ENCODE measurements around the gene PITX3. TPM values are rescaled to one million over a fixed set of nuclear protein-coding genes. Genes with fewer than 3 reads are reported as not detected.

The PITX3 gene
- total and polyA plus RNA-seq, 2 donors: 0.02 to 0.05 TPM

DNA sequence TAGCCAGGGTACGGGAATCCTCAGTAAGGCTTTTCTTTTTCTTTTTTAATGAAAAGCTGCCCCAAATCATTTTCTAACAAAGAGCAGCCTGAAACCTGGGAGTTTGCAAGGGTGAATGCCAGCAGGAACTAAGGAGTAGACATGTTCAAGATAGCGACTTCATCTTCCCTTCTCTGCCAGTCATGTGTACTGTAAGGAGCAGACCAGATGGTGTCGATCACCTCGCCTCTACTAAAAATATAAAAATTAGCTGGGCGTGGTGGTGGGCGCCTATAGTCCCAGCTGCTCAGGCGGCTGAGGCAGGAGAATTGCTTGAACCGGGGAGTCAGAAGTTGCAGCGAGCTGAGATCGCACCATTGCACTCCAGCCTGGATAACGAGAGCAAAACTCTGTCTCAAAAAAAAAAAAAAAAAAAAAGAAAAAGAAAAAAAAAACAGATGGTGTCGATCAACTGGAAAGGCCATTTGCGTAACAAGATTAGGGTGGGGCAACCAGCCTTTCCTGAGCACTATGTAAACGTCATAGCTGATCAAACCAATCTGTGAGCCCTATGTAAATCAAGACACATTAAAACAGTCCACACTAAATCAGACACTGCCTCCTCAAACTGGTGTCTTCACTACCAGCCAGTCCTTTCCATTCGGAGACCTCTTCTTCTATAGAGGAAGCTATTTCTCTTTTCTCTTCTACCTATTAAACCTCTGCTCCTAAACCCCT, 55.3 kb downstream of the PITX3 start:
- no peak overlapping the region for H3K4me3 ChIP-seq (ENCODE audit: low read length in 2 of 2)
- 95% methylated on average over 15 of the region's 15 CpGs for WGBS

DNA sequence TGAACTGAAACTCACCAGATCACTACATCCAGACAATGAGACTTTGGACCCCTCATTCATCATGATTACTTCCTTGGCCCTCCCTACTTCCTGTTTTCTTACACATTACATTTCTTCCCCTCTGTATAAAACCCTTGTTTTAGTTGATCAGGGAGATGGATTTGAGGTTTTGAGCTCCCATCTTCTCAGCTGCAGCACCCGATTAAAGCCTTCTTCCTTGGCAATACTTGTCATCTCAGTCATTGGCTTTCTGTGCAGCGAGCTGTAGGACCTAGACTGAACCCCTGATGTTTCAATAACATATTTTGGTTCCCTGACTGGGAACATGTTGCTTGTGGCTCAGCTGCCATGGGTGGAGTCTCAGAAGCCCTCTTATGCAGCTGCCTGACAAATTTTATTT, 56.0 kb downstream of the PITX3 start:
- no peaks in the 10 kb centered on the region for H3K27me3 ChIP-seq (ENCODE audit: control insufficient read depth in 2 of 2, insufficient read depth in 1 of 2, low read length in 1 of 2)
- H3K27ac ChIP-seq (ENCODE audit: low read depth in 1 of 2, low read length in 1 of 2): no peak overlapping the region
- DNase-seq (ENCODE audit: low read depth in 6 of 9, low spot score in 9 of 9): no peak
- H3K4me1 ChIP-seq (ENCODE audit: control insufficient read depth in 2 of 2, insufficient read depth in 2 of 2, low read length in 2 of 2): peaks cover 0 to 5% of the 10 kb centered on the region in 2 donors
- H3K9me3 ChIP-seq (ENCODE audit: control insufficient read depth in 2 of 2, insufficient read depth in 1 of 2, low read length in 1 of 2): peaks cover 0 to 8% of the 10 kb centered on the region in 2 donors
- no peak overlapping the region for H3K4me3 ChIP-seq (ENCODE audit: low read length in 2 of 2)
- 86% methylated on average over 2 of the region's 2 CpGs for WGBS
- no peaks in the 10 kb centered on the region for H3K36me3 ChIP-seq (ENCODE audit: control insufficient read depth in 2 of 2, insufficient read depth in 2 of 2, low read length in 1 of 2)

More for the DNA sequence above, 55.3 kb downstream of the PITX3 start:
- Histone ChIP-seq H3K27ac (ENCODE audit: low read depth in 1 of 2, low read length in 1 of 2) (no peak overlapping the region), H3K27me3 (ENCODE audit: control insufficient read depth in 2 of 2, insufficient read depth in 1 of 2, low read length in 1 of 2) (no peaks in the 10 kb centered on the region), H3K36me3 (ENCODE audit: control insufficient read depth in 2 of 2, insufficient read depth in 2 of 2, low read length in 1 of 2) (no peaks in the 10 kb centered on the region), H3K4me1 (ENCODE audit: control insufficient read depth in 2 of 2, insufficient read depth in 2 of 2, low read length in 2 of 2) (peaks cover 0 to 5% of the 10 kb centered on the region in 2 donors), H3K9me3 (ENCODE audit: control insufficient read depth in 2 of 2, insufficient read depth in 1 of 2, low read length in 1 of 2) (peaks cover 0 to 14% of the 10 kb centered on the region in 2 donors)
- DNase-seq (ENCODE audit: low read depth in 6 of 9, low spot score in 9 of 9): no peak

DNA sequence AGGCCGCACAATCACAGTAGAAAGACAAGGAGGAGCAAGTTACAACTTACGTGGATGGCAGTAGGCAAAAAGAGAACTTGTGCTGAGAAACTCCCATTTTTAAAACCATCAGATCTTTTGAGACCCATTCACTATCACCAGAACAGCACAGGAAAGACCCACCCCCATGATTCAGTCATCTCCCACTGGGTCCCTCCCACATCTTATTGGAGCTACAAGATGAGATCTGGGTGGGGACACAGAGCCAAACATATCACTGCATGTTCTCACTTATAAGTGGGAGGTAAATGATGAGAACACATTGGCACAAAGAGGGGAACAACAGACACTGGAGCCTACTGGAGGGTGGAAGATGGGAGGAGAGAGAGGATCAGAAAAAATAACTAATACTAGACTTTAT, 56.7 kb downstream of the PITX3 start:
- no peak overlapping the region for H3K4me3 ChIP-seq (ENCODE audit: low read length in 2 of 2)
- WGBS: 96% methylated on average over 2 of the region's 2 CpGs
- DNase-seq (ENCODE audit: low read depth in 6 of 9, low spot score in 9 of 9): no peak
- H3K9me3 ChIP-seq (ENCODE audit: control insufficient read depth in 2 of 2, insufficient read depth in 1 of 2, low read length in 1 of 2): peaks cover 0 to 4% of the 10 kb centered on the region in 2 donors
- H3K27ac ChIP-seq (ENCODE audit: low read depth in 1 of 2, low read length in 1 of 2): no peak overlapping the region
- peaks cover 0 to 5% of the 10 kb centered on the region in 2 donors for H3K4me1 ChIP-seq (ENCODE audit: control insufficient read depth in 2 of 2, insufficient read depth in 2 of 2, low read length in 2 of 2)
- no peaks in the 10 kb centered on the region for H3K27me3 ChIP-seq (ENCODE audit: control insufficient read depth in 2 of 2, insufficient read depth in 1 of 2, low read length in 1 of 2)
- no peaks in the 10 kb centered on the region for H3K36me3 ChIP-seq (ENCODE audit: control insufficient read depth in 2 of 2, insufficient read depth in 2 of 2, low read length in 1 of 2)

Other genes with a start within 250 kb of the PITX3 start
- 8.7 TPM for gene ARMH3, start 185.3 kb downstream of the PITX3 start, total RNA-seq
- gene ARMH3, start 185.3 kb downstream of the PITX3 start, polyA plus RNA-seq: 18.2 TPM
- 15.3 TPM for gene HPS6, start 176.2 kb downstream of the PITX3 start, total RNA-seq
- gene HPS6, start 176.2 kb downstream of the PITX3 start, polyA plus RNA-seq: 8.7 TPM
- 52.0 TPM for gene LDB1, start 121.1 kb downstream of the PITX3 start, total RNA-seq
- 42.7 TPM for gene LDB1, start 121.1 kb downstream of the PITX3 start, polyA plus RNA-seq
- gene PPRC1, start 108.5 kb downstream of the PITX3 start, total RNA-seq: 7.6 TPM
- gene PPRC1, start 108.5 kb downstream of the PITX3 start, polyA plus RNA-seq: 19.3 TPM
- 64.9 TPM for gene NOLC1, start 89.1 kb downstream of the PITX3 start, total RNA-seq
- 42.5 TPM for gene NOLC1, start 89.1 kb downstream of the PITX3 start, polyA plus RNA-seq
- gene ELOVL3, start 15.2 kb downstream of the PITX3 start, total RNA-seq: 0.19 TPM
- gene ELOVL3, start 15.2 kb downstream of the PITX3 start, polyA plus RNA-seq: 0.48 TPM
- gene GBF1, start 4.0 kb upstream of the PITX3 start, total RNA-seq: 9.6 TPM
- gene GBF1, start 4.0 kb upstream of the PITX3 start, polyA plus RNA-seq: 11.1 TPM
- gene NFKB2, start 154.2 kb upstream of the PITX3 start, total RNA-seq: 35.6 TPM
- gene NFKB2, start 154.2 kb upstream of the PITX3 start, polyA plus RNA-seq: 37.8 TPM
- 4.6 TPM for gene PSD, start 177.3 kb upstream of the PITX3 start, total RNA-seq
- gene PSD, start 177.3 kb upstream of the PITX3 start, polyA plus RNA-seq: 3.8 TPM
- 7.8 TPM for gene FBXL15, start 179.3 kb upstream of the PITX3 start, total RNA-seq
- 12.0 TPM for gene FBXL15, start 179.3 kb upstream of the PITX3 start, polyA plus RNA-seq
- gene CUEDC2, start 191.1 kb upstream of the PITX3 start, total RNA-seq: 40.5 TPM
- gene CUEDC2, start 191.1 kb upstream of the PITX3 start, polyA plus RNA-seq: 52.4 TPM
- gene C10orf95, start 210.0 kb upstream of the PITX3 start, total RNA-seq: 0.19 TPM
- gene C10orf95, start 210.0 kb upstream of the PITX3 start, polyA plus RNA-seq: 0.46 TPM

All from thymus (tissue), 11 donors.